Activated CD4-positive, alpha-beta T cell treated with anti-CD3 and anti-CD28 coated beads for 48 hours (primary cell): ENCODE results near the gene CCT6B.
"Not testable (repeated sequence)": the region's sequence is repeated elsewhere in the genome, so short reads cannot be mapped to it uniquely, and the experiment has no call there.

Experiments used
- DNase-seq: peaks from one replicate; pipeline ENCODE4 v3.0.0-alpha.2; 2020

The CCT6B gene, protein sequence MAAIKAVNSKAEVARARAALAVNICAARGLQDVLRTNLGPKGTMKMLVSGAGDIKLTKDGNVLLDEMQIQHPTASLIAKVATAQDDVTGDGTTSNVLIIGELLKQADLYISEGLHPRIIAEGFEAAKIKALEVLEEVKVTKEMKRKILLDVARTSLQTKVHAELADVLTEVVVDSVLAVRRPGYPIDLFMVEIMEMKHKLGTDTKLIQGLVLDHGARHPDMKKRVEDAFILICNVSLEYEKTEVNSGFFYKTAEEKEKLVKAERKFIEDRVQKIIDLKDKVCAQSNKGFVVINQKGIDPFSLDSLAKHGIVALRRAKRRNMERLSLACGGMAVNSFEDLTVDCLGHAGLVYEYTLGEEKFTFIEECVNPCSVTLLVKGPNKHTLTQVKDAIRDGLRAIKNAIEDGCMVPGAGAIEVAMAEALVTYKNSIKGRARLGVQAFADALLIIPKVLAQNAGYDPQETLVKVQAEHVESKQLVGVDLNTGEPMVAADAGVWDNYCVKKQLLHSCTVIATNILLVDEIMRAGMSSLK

DNA sequence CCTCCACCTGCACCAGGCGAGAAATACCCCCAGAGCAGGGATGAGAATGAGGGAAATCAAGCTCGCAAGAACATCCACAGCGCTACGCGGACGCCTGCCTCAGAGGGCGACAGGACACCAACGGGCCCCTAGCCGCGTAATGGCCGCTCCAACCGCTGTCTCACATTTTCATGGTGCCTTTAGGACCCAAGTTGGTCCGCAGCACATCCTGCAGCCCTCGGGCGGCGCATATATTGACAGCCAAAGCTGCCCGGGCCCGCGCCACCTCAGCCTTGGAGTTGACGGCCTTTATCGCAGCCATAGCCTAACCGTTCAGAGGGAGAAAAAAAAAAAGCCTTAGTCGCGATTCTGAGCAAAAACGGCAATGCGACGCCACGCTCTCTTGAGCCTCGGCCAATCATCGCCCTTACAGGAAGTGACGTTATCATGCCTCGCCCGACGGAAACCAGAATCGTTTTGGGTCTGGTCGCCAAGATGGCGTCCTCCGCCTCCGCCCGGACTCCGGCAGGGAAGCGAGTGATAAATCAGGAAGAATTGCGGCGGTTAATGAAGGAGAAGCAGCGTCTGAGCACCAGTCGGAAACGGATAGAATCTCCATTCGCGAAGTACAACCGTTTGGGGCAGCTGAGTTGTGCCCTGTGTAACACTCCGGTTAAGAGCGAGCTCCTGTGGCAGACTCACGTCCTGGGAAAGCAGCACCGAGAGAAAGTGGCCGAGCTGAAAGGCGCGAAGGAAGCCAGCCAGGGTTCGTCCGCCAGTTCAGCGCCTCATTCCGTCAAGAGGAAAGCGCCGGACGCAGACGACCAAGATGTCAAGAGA lies at the start of gene CCT6B, which contains the start of gene ZNF830:
CCT6B (minus strand) TSS at position 368 of the 819 bp plus-strand sequence; CDS start at position 301, 67 bp downstream.
ZNF830 (plus strand) TSS at position 448 of the 819 bp plus-strand sequence; CDS start at position 475, 27 bp downstream.
- DNase-seq, result peak; percentile 92

GRCh38 chr17:35010093-35010492 lies 48.8 kb upstream of the CCT6B start:
- DNase-seq, result no peak

DNA sequence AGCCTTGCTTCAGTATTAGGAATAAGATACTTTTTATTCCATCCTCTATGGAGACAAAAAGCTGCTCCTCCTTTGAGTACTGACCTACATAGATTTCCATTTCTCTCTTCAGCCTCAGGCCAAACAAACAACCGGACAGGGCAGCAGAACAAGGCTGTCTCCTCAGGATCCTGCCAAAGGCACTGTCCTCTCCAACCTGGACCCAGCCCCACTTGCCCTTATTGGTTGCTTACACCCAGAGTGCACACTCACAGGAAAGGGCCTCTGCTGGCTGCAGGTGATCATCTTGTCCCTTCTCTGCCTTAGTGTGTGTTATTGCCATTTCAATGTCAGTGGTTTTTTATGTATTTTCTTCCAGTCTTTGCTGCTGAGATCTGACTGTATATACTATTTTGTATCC lies 45.7 kb upstream of the CCT6B start:
- DNase-seq, result no peak

GRCh38 chr17:35006345-35006744 lies 45.1 kb upstream of the CCT6B start:
- no peak for DNase-seq

GRCh38 chr17:35003778-35004177 lies 42.5 kb upstream of the CCT6B start:
- DNase-seq, result no peak

- DNase-seq, result no peak
These were observed 41.8 kb upstream of the CCT6B start for GRCh38 chr17:35002876-35003551.

DNA sequence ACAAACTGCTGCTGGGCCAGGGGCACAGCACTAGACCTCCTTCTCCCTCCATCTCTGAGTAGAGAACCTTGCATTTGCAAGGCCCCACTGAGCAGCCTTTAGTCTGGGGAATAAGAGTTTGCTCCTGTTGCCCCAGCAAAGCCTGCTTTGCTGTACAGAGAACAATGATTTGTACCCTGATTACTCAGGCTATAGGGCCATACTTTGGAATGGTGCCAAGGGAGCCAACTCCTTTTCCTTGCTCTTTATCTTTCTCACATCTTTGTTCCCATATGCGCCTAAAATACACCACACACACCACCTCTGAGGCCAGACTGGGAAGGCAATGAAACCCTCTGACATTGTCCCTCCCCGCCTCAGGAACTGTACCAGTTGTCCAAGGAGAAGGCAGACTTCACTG lies 40.3 kb upstream of the CCT6B start:
- DNase-seq, result no peak

- not testable (repeated sequence) for DNase-seq
These were observed 39.7 kb upstream of the CCT6B start for GRCh38 chr17:35000965-35001364.

DNA sequence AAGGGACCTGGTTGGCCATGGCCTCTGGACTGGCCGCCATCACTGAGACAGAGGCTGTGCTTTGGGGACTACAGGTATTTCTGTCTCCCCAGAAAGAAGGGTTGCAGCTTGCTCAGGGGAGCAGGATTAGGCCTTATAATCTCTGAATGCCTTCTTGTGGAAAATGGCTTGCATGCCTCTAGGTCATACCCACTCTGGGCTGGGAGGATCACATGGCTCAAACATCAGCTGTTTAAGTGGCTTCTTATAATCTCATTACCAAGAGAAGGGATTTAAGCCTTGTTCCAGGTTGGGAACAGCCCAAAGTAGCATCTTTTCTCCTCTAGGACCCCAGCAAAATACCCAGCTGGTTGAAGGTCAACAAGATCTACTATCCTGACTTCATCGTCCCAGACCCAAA lies 38.2 kb upstream of the CCT6B start:
- no peak for DNase-seq

GRCh38 chr17:34998205-34998604 lies 36.9 kb upstream of the CCT6B start:
- peak; percentile 85 for DNase-seq

DNA sequence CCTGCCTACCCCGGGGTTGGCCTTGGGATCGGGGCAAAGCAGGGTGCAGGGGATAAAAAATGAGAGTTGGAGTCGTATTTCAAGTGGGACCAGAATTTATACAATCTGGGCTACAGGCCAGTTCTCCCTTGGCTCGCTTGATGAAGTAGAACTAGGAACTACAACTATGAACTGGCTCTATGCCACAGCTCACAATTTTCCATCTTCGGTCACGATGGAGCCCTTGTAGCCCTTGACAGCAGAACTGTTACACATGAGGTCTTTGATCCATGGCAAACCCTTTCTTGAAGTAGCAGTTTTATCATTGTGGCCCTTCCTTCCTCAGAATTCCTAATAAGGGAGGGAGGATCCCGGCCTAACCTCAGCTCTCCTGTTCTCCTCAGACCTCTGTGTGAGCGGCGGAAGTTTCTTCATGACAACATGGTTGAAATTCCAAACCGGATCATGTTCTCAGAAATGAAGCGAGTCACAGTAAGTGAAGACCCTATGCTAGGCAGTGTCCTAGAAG lies 36.1 kb upstream of the CCT6B start:
- DNase-seq, result no peak

GRCh38 chr17:34996422-34997285 lies 35.4 kb upstream of the CCT6B start:
- no peak for DNase-seq

DNA sequence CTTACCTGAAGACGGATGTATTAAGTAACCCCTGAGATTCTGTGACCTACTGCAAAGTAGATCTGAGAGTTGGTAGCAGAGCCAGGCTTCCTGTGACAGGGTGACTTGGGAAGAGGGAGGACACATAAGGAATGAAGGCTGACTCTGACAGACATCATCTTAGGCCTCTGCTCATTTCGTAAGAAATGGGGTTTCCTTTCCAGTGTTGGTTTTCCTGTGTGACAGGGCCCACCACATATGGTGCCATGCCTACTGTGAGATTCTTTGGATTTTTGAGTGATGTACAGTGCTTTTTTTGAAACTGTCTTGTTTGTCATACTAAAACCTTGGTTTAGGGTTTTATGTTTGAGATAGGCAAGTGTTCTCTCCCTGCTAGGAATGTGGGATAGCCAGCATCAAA lies 31.8 kb upstream of the CCT6B start:
- DNase-seq, result no peak

DNA sequence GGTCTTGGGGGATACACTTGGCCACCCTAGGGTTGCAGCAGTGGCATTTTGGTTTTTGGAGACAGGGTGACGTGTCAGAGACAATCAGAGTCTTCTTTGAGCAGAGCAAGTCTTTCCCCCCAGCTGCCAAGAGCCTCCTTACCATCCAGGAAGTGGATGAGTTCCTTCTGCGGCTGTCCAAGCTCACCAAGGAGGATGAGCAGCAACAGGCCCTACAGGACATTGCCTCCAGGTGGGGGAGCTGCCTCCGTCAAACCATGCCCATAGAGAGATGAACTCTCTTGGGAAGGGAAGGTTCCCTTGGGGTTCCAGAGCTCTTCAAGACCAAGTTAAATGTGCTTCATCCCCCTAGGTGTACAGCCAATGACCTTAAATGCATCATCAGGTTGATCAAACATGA lies 30.3 kb upstream of the CCT6B start:
- DNase-seq, result no peak

- no peak for DNase-seq
These were observed 29.7 kb upstream of the CCT6B start for GRCh38 chr17:34990921-34991365.

GRCh38 chr17:34989473-34989872 lies 28.2 kb upstream of the CCT6B start:
- DNase-seq, result no peak

DNA sequence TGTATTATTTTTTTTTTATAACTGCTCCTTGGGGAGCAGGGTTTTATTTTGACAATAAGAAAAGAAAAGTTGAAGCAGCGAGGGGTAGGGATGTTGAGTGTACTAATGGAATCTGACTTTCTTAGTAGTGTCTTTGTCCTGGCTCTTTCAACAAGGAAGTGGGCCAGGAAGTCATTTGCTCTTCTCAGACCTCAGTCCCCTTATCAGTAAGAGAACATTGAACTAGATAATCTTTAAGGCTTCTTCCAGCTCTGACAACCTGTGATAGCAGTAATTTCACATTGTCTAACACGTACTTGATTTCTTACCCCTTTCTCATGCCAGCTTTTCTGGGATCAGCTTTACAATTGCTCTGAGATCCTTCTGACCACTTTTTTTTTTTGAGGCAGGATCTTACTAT lies 27.4 kb upstream of the CCT6B start:
- DNase-seq, result no peak

- DNase-seq, result no peak
These were observed 26.0 kb upstream of the CCT6B start for GRCh38 chr17:34987232-34987631.

DNA sequence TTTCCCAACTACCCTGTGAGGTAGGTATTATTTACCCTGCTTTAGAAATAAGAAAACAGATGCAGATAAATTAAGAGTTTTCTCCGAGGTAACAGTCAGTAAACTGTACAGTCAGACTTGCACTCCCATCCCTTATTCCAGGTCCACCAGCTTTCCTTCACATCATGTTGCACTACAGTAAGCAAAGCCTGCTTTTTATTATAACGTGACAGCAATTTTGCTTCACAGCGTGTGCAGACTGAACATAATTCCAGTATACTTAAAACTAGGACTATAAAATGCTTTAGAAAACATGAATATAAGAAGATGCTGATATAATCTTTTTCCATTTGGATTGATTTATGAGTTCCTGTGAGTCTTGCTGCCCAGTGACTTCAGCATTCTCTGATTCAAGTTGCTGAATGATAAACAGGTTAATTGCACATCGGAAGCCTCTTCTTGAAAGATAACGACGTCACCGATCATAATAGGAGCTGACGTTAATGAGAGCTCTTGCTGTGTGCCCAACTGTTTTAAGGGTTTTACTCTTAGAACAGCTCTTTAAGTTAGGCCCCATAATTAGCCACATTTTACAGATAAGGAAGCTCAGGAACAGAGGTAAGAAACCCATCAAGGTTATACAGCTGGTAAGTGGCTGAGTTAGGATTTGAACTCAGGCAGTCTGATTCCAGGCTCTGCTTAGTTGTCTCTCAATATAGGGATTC lies 20.4 kb upstream of the CCT6B start:
- DNase-seq, result no peak

DNA sequence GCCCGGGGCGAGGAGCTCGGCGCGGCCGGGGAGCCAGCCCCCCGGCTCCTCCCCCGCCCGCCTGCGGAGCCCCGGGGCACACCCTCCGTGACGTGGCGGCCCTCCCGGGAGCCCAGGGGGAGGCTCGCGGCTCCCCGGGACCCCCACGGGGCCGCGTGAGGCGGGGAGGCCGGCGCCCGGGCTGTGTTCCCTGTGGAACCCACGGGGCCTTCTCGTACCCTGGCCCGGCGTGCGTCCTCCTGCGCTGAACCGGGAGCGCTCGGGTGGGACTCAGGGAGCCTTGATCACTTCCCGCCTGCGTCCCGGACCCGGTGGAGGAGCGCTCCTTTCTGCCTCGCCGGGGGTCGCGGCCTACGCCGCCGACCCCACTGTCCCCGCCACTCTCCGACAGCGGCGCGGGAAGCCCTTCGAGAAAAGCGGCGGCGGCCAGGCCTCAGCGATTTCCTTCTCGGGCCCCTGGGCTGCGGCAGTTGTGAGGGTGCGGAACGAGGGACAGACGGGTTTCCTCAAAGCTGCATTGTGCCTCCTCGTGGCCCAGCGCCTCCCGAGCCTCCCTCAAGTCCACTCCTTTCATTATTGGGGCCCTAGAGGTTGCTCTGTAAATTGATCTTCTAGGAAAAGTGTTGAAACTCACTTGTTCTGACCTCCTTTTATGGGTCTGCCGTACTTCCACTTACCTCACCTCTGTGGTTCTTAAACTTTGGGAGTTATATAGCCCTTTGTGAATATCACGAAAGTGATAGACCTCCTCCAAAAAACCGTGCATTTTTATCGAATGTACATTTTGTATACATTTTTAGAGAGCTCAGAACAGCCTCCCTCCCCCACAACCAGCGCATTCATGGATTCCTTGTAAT lies 19.6 kb upstream of the CCT6B start:
- peak; percentile 76 for DNase-seq
